ENCODE data around the gene DEGS2. TPM values are rescaled to one million over a fixed set of nuclear protein-coding genes. Genes with fewer than 3 reads are reported as not detected.

DEGS2 gene
- total RNA-seq, 1 donor from 2014 or later, result not detected

DNA sequence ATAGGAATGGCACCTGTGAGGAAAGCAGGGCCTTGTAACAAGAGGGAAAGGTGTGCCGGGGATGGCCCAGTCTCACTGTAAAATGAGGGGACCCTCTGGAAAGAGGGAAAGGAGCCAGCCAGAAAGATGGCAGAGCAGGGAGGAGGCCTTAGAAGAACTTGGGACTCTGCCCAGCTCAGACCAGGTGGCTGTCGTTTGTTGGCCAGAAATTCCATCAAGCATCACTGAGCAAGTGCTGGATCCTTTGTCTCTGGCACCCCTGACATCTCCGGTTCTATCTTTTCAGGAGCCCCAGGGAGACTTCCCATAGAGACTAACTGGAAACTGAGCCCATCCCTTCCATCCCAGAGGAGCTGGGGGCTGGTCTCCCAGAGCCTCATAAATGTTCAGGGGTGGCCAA lies 43.3 kb downstream of the DEGS2 start:
- DNase-seq (ENCODE audit: extremely low read depth, low read depth, low spot score), result no peak

DNA sequence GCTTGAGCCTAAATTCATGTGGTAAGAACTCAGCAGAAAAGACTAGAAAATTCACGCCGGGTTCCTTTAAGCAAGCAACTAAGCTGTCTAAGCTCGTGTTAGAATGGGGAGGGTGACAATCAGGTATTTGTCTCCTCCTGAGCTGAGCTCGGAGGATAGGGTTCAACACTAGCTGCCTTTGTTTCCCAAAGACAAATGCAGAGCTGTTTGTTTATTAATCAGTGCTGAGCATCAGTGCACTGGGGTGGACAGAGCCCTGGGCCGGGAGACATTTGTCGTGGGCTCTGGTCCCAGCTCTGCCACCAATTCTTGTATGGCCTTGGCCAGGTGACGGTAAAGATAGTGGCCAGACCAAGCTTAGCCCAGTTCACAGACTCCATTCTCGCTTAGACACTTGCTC lies 43.7 kb downstream of the DEGS2 start:
- no peak for DNase-seq (ENCODE audit: extremely low read depth, low read depth, low spot score)

DNA sequence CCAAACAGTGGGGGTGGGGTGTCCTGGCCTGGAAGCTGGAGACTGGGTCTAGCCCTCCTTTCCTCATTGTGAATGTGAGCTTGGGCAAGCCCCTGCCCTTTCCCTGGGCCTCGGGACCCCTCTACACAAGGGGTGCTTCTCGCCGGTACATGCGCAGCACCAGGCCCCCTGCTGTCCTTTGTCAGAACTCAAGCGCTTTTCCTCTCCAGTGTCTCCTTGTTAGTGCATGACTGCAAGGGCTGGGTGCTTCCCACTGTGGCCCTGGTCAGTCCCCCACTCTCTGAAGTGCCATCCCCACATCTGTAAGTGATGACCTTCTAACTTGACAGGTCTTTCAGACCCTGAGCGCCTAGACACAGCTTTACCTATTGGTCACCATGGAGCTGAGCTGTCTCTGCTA lies 44.2 kb downstream of the DEGS2 start:
- no peak for DNase-seq (ENCODE audit: extremely low read depth, low read depth, low spot score)

DNA sequence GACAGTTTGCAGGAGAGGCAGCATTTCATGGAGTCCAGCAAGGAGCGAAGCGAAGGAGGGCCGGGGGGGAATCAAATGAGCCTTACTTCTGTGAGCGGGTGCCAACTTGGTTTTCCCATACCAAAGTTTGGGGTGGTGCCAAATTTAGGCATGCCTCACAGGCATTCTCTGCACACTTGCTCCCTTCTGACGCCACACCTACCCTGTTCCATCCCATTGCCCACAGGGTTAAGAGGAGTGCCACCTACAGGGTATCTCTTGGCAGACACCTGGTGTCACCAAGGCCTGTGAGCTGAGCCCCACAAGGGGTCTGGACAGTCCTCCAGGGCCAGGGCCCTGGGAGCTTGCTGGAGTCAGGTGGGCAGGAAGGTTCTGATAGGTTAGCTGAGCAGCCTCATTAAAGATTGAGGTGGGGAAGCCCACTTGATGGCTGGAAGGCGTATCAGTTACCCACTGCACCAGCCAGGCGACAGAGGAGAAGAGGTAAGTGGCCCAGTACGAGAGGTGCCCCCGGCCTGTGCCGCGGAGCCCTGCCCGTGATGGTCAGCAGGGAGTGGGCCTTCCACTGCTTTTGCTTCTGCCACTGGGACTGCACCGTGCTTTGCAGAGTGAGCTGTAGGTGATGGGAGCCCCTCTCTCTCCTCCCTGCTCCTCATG lies 45.2 kb downstream of the DEGS2 start:
- no peak for DNase-seq (ENCODE audit: extremely low read depth, low read depth, low spot score)

DNA sequence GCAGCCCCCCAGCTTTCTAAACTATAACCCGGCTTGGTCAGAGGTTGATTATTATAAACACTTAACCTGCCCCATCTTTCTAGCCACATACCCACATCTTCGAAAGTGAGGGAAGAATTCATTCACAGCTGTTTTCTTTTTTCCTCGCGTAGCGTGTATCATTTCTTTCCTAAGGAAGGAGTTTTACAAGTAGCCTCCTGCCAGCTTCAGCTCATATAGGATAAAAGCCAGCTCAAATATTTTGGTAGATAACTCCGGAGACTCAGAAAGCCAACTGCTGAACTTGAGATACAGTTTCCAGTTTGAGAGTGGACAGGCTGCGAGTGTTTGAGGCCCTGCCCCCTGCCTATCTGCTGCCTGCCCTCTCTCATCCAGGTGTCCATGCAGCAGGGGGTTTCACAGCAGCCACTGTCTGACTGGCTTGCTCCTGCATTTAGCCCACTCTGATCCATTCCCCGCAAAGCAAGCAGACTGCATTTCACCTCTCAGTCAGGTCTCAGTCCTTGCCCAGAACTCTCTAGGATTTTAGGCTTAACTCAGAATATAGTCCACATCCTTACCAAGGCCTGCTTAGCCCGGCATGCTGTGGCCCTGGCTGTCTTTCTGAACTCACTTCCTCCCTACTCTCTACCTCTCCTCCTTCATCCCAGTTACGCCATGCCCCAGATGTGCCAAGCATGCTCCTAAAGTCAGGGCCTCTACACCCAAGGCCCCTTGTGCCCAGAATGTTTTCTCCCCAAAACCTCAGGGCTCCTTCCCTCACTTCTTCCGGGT lies 47.3 kb downstream of the DEGS2 start:
- DNase-seq (ENCODE audit: extremely low read depth, low read depth, low spot score), result no peak

DNA sequence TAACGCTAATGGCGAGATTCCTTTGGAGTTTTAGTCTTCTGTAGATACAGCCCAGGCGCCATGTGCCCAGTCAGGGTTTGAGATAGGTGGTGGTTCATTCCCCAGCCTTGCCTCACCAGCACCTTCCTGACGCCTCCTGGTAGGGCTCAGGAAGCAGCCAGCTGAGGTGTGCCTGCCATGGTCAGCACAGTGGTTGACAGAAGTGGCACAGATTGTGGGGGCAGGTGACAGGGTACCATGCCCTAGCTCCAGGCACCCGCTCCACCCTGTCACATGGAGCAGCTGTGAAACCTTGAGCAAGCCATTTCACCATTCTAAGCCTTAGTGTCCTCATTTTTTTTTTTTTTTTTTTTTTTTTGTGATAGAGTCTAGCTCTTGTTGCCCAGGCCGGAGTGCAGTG lies 48.6 kb downstream of the DEGS2 start:
- no peak for DNase-seq (ENCODE audit: extremely low read depth, low read depth, low spot score)

DNA sequence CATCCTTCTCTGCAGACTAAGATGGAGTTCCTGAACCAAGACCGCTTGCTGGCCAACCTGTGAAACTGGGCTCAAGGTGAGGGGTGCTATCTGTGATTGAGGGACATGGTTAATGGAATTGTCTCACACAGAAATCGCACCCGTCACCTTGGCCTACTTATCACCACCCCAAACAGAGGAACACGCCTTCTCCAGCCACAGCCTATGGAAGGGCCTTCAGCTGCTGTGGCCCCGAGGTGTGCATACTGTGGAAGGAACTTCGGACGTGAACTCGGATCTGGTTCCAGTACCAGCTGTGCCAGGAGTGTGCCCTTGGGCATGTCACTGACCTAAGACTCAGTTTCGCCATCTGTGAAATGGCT lies 49.9 kb downstream of the DEGS2 start:
- no peak for DNase-seq (ENCODE audit: extremely low read depth, low read depth, low spot score)

DNA sequence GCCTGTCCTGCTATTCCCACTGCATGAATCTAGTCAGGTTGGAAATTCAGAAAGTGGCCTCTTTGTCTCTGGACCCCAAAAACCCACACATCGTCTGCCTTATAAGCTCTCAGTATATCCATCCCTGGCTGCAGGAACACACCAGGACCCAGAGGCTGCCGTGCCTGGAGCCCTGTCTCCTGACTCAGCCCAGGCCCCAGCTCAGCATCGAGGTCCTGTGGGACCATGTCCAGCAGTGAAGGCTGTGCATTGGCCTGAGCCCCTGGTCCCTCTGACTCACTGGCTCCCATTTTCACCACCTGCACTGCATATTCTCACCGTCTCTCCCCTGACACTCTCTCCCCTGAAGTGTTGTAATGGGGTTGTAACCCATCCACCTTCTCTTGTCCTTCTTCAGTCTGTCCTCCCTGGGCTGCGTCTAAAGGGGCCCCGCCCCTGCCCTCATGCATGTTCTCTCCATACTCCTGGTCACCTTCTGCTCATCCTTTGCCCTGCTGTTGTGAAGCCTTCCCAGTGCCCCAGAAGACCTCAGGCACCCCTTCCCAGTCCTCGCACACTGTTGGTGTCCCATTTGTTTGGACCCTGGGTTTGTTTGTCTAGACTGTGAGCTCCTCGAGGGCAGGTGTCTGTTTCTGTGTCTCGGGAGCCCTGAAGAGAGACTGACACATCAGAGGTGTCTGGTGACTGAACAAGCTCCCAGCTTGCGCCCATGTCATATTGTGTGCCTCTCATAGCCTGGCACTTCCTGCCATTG lies 50.4 kb downstream of the DEGS2 start:
- DNase-seq (ENCODE audit: extremely low read depth, low read depth, low spot score), result no peak

DNA sequence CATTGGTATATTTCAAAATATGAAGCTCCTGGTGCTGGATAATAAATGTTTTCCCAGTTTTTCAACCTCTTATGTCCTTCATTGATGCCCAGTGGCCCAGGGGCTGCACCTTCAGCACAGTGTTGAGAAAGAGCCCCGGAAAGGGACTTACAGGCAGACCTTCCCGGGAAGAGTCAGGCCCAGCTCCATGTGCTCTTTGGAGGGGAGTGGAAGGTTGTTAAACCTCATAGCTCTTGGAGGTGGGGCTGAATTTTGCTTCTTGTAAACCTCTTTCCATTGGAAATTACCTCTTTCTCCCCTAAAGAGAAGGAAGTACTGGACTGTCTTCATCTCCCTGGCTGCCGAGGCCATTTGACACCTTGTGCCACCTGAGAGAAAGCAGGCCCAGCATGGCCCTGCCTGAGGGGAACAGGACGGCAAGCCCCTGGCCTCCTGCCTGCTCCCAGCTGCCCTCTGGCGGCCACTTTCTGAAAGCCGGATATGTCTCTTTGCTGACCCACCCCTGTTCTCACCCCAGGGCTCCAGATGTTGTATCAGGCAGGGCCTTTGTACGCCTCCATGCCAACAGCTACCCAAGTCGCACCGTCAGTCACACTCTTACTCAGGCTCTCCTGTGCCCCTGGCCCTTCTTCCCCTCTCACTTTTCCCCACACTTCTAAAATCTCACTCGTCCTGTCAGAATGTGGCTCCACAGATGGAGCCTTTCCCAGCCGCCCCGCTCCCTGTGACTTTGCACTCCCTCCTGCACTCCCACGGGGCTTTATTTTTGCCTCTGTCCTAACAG lies 51.2 kb downstream of the DEGS2 start:
- no peak for DNase-seq (ENCODE audit: extremely low read depth, low read depth, low spot score)

DNA sequence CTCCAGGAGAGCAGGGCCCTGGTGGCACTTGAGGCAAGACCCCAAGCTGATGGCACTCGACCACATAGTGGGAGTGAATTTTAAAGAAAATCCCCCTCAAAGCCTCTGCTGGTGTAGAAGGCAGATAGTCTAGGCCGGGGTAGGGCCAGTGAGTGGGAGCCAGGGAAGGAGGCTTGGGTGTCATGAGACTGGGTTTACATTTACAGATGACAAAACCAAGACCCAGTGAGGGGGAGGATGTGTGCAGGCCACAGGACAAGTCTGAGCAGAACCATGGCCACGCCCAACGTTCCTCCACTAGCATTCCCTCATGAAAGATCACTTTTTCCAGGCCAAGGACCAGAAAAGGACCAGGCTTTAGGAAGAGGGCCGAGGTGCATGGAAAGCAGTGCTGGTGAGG lies 52.2 kb downstream of the DEGS2 start:
- no peak for DNase-seq (ENCODE audit: extremely low read depth, low read depth, low spot score)

DNA sequence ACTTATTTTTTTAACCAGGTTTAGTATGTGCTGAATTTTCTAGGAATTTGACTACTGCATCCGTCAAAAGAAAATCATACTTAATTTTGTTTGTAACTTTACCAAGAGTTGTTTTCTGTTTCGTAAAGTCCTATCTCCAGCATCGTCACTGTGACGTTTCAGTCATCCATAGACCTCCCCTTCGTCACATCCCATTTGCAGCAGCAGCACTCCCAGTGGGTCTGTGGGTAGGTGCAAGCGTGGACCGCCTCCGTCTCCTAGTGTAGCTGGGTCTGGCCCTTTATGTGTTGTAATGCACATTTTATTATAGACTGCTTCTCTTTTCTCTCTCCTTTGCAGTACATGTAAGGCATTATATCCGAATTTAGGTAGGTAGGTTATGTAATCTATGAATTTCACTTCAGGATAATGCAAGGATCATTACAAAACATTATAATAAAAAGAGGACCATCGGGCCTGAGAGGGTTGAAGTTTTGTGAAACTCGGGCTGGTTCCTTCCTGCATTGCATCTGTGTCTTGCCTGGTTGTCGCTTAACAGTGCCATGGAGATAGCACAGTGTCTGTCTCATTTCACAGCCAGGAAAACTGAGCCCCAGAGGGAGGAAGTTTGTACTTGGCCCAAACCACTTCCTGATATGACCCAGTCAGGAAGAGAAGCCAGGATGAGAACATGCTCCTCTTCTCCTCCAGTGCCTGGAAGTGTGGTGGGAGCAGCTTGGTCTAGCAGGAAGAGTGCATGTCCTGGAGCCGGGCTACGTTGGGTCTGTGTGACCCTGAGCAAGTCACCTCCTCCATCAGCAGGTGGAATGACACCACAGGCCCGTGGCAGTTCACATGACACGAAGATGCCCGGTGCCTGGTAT lies 53.0 kb downstream of the DEGS2 start:
- no peak for DNase-seq (ENCODE audit: extremely low read depth, low read depth, low spot score)

DNA sequence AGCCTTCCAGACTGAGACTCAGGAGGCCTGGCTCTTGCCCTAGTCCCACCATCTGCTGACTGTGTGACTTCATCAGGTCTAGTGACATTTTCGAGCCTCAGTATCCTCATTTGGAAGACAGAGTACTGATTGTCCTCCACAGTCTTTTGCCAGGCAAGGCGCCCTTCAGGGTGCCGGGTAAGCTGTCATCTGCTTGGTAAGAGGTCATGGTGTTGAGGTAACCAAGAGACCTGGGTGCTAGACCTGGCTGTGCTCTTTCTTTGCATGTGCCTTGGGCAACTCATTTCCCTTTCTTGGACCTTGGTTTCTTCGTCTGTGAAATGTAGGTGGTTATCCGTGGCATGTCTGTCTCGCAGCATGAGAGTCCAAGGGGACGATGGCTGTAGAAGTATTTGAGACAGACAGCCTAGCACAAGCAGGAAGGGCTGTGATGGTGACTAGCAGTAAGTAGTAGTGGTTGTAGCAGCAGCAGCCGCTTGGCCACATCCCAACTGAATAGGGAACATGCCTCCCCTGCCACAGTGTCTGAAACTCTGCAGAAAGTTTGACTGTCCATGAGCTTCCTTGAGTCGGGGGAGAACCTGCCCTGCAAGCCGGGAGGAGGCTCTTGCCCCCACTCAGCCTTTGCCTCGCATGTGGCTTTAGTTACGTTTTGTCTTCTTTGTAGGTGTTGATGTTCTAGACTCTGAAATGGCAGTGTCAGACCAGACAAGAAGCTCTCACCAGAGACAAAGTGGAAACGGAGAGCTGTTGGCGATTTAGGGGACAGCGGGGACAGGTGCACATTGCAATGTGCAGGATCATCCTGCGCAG lies 53.9 kb downstream of the DEGS2 start:
- no peak for DNase-seq (ENCODE audit: extremely low read depth, low read depth, low spot score)

DNA sequence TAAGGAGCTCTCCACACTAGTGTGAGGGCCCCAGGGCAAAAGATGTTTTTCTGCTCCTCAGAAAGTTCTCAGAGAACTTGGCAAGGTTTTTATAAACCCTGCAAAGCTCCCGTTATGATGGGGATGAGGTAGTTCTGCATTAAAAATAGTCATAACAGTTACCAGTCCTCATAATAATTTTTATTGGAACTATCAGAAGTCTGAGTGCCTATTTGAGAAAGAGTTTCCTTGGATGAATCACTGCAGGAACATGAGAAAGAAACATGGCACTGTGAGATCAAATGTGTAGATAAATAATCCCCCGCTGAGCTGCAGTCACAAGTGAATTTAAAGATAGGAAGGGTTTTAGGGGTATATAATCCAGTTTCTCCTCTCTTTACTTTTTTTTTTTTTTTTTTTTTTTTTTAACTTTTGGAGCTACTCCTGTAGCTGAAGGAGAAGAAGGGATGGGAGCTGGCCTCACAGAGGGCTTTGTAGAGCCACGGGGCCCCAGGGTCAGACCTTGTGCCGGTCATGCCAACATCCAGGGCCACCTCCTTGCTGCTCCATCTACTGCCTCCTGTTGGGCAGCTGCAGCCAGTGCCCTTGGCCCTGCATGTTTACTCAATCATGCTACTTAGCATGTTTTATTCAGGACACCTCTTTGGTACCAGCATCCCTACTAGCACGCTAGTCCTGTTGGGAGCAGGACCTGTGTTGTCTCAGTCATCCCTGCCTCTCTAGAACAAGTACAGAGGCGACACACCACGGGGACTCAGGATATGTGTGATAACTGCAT lies 54.7 kb downstream of the DEGS2 start:
- no peak for DNase-seq (ENCODE audit: extremely low read depth, low read depth, low spot score)

DNA sequence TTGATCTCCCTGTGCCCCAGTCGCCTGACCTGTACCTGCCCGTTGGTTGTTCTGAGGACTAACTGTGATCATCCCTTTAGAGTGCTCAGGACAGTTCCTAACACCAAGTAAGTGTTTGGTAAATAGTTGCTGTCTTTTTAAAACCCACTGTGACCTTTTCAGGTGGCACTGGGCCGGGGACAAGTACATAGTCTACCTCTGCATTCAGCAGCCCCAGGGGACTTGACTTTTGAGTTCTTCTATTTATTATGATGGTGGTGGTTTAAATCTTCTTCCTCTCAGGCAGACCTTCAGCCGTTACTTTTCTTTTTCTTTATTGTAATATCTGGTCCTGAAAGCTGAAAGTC lies 55.5 kb downstream of the DEGS2 start:
- DNase-seq (ENCODE audit: extremely low read depth, low read depth, low spot score), result no peak

DNA sequence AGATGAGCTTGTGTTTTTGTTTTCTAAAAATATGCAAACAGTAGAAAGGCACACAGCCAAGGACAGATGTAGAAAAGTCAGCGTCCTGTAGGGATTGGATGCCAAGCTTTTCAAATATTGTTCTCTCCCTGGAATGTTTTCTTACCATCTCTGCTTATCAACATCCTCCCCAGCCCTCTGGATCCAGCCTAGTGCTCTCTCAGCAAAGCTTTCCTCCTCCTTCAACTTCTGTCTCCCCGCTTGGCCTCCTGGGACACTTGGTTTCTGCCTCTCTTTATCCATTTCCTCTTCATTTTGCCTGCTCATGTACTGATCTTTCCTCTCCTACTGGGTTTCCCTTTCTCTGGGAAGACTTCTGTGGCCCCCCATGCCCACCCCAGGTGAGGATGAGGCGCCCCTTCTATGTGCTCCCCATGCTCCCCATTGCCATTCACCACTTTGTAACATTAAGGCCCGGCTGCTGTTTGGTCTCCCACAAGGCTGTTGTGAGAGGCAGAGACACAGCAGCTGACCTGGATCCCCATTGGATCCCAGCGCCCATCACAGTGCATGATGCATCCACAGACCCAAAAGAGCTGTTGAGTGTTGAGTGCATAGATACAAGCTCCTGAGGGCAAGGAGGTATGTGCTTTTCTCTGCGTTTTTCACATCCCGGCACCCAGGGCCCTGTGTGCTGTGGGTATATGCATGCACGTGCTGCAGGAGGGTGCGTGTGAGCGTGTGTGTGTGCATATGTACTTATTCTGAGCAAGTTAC lies 56.0 kb downstream of the DEGS2 start:
- DNase-seq (ENCODE audit: extremely low read depth, low read depth, low spot score), result no peak

DNA sequence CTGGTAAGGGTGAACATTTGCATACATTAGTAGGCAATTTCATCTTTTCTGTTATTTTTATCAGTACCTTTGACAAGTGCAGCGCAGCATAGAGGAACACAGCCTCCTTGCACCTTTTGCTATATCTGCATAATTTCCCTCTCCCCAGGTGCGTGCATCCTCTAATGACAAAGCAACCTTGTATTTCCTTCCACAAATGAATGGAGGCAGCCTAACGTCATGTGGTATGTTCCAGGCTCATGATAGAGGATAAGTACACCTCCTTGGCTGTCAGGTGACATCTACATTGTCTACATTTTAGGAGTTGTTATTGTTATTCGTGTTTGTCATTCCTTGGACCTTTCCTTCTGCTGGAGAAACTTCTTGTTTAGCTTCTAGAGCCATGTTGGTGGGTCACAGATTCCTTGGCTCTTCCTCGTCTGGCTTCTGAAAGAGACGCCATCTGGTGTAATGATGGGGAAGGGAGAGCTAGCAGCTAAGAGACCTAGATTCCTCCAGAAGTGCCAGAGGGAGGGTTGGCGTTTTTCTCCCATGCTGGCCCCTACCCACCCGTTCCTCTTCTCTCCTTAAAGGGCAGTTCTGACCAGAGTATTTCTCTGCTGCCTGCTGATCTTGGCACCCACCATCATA lies 57.2 kb downstream of the DEGS2 start:
- no peak for DNase-seq (ENCODE audit: extremely low read depth, low read depth, low spot score)

DNA sequence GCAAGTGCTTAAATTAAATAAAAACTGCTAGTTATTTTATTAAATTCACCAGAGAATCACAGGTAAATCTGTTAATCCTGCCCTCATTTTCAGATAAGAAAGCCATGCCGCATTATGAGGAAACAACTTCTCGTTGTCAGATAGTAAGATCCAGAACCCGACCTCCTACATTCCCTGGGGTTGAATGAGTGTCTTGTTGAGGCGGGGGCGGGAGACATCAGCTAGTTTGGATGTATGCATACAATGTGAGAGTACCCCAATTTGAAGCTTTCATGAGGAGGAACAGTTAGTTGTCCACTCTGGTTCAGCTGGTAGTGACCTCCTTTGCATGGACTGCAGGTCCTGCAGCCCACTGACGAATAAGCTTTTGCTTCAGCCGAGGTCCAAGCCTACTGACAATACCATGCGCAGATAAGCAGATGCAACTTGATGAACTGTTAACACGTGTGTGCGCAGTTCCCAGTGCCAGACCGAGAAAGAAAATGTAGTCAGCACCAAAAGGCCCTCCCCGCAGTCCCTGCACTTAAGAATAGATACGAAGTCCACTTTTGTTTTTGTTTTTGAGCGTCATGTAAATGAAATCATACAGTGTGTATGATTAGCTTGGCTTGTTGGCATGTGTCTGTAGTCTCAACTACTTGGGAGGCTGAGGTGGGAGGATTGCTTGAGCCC lies 59.3 kb downstream of the DEGS2 start:
- DNase-seq (ENCODE audit: extremely low read depth, low read depth, low spot score), result no peak
